Body of pancreas (tissue), 4 donors: ENCODE data around the gene STYK1.

Source experiments
- CTCF ChIP-seq, 7 experiments: fragments of 450-650 bp in 4 of 7; fragments of 200-600 bp in 3 of 7; sonication (generic) in 3 of 7; IDR thresholded peaks; one replicate each; pipeline ENCODE4 v1.5.1; 2016 to 2019; ENCODE audit warnings: antibody characterized with exemption in 7 of 7
- POLR2A ChIP-seq, 3 donors: fragments of 450-650 bp; IDR thresholded peaks; one replicate each; pipeline ENCODE4 v1.6.1; 2016; ENCODE audit warnings: antibody characterized with exemption in 3 of 3, mild to moderate bottlenecking in 2 of 3

- TF ChIP-seq CTCF (IDR thresholded peaks at IDR 0.05) (no peak), POLR2A (IDR thresholded peaks at IDR 0.05) (no peak)
Observed at GRCh38 chr12:10719482-10719881, 45.6 kb upstream of the STYK1 start.
